GM18517 (cell line): Measurements from ENCODE around the gene SNPH.
A peak's percentile ranks its signal among the peaks of the same experiment; 100 is the strongest.

Source experiments
- ATAC-seq: cut with Tn5 transposase; IDR thresholded peaks from one replicate; pipeline ENCODE4 v1.9.1; 2021; ENCODE audit warnings: mild to moderate bottlenecking, moderate library complexity; ENCODE audit not compliant: unreplicated experiment

The SNPH gene

GRCh38 chr20:1323256-1323655, 57.2 kb downstream of the SNPH start:
- no peak for ATAC-seq

- ATAC-seq, result no peak
These were observed 57.9 kb downstream of the SNPH start for GRCh38 chr20:1323830-1324597.

- no peak for ATAC-seq
These were observed 58.6 kb downstream of the SNPH start for GRCh38 chr20:1324598-1325172.

GRCh38 chr20:1325173-1326030, 59.3 kb downstream of the SNPH start:
- peak; percentile 80 for ATAC-seq

- no peak for ATAC-seq
These were observed 60.2 kb downstream of the SNPH start for GRCh38 chr20:1326031-1326930.

GRCh38 chr20:1327241-1327653, 61.2 kb downstream of the SNPH start:
- no peak for ATAC-seq

GRCh38 chr20:1327827-1328679, 62.0 kb downstream of the SNPH start:
- no peak for ATAC-seq

GRCh38 chr20:1328680-1329330, 62.7 kb downstream of the SNPH start, which contains the start of gene SDCBP2:
TSS of gene SDCBP2 (minus strand) at chr20:1329139. CDS start at chr20:1320416, 8,723 bp downstream.
- no peak for ATAC-seq

- no peak for ATAC-seq
These were observed 64.2 kb downstream of the SNPH start for GRCh38 chr20:1330075-1330830.

- ATAC-seq, result no peak
These were observed 65.0 kb downstream of the SNPH start for GRCh38 chr20:1331101-1331500.

- no peak for ATAC-seq
These were observed 65.8 kb downstream of the SNPH start for GRCh38 chr20:1331801-1332453.

- ATAC-seq, result no peak
These were observed 66.7 kb downstream of the SNPH start for GRCh38 chr20:1332749-1333300.

GRCh38 chr20:1333462-1334369, 67.6 kb downstream of the SNPH start:
- ATAC-seq, result no peak

GRCh38 chr20:1334370-1334731, 68.3 kb downstream of the SNPH start:
- no peak for ATAC-seq

GRCh38 chr20:1334761-1335160, 68.7 kb downstream of the SNPH start:
- no peak for ATAC-seq

- no peak for ATAC-seq
These were observed 70.0 kb downstream of the SNPH start for GRCh38 chr20:1335961-1336698.
